SK-N-SH (cell line): ENCODE data around the gene SAE1.

Experiments used
- ELF1 ChIP-seq: IDR thresholded peaks from 2 replicates; pipeline ENCODE4 v1.4.0; 2012
- EZH2phosphoT487 ChIP-seq: fragments of 200-600 bp; sonication (generic); IDR thresholded peaks from 2 replicates; pipeline ENCODE4 v1.6.1; 2017; ENCODE audit warnings: low read depth, mixed run types, mild to moderate bottlenecking, antibody characterized with exemption, moderate library complexity, borderline replicate concordance
- SMC3 ChIP-seq: IDR thresholded peaks from 2 replicates; pipeline ENCODE4 v1.6.1; 2012; ENCODE audit warnings: low read depth, low read length, improper control_type of control experiment
- TF ChIP-seq, protein P1 (sequence below): fragments of 200-600 bp; sonication (generic); IDR thresholded peaks from 2 replicates; pipeline ENCODE4 v1.6.1; 2017; ENCODE audit warnings: antibody characterized with exemption, mild to moderate bottlenecking, moderate library complexity

GRCh38 chr19:47258895-47259555 is 128.4 kb downstream of the SAE1 start:
- TF ChIP-seq SMC3 (no peak), EZH2phosphoT487 (no peak), ELF1 (no peak)
- TF ChIP-seq, protein P1, sequence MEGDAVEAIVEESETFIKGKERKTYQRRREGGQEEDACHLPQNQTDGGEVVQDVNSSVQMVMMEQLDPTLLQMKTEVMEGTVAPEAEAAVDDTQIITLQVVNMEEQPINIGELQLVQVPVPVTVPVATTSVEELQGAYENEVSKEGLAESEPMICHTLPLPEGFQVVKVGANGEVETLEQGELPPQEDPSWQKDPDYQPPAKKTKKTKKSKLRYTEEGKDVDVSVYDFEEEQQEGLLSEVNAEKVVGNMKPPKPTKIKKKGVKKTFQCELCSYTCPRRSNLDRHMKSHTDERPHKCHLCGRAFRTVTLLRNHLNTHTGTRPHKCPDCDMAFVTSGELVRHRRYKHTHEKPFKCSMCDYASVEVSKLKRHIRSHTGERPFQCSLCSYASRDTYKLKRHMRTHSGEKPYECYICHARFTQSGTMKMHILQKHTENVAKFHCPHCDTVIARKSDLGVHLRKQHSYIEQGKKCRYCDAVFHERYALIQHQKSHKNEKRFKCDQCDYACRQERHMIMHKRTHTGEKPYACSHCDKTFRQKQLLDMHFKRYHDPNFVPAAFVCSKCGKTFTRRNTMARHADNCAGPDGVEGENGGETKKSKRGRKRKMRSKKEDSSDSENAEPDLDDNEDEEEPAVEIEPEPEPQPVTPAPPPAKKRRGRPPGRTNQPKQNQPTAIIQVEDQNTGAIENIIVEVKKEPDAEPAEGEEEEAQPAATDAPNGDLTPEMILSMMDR: no peak
